ENCODE data around the gene PGPEP1. TPM values are rescaled to one million over a fixed set of nuclear protein-coding genes. Genes with fewer than 3 reads are reported as not detected.

Gene PGPEP1
- total and polyA plus RNA-seq, 12 donors, result 10.0 to 61.3 (median 45.2) TPM

- TF ChIP-seq CTCF (IDR thresholded peaks at IDR 0.05), result no peak
- no peak for DNase-seq
- Histone ChIP-seq H3K27me3 (peaks cover 0 to 16% (median 0%) of the 10 kb centered on the region in 7 donors), H3K27ac (peak overlapping the region in 1 of 10 donors; percentile 12), H3K36me3 (peaks cover 0 to 25% (median 0%) of the 10 kb centered on the region in 9 donors), H3K9me3 (peaks cover 0 to 4% (median 0%) of the 10 kb centered on the region in 11 donors), H3K4me3 (peak overlapping the region in 4 of 10 donors; percentile 14 to 52 (median 37)), H3K4me1 (peaks cover 0 to 38% (median 16%) of the 10 kb centered on the region in 9 donors)
- intact Hi-C loops (cut with DNase I), result loop anchor here in 4 of 10 donors (5.0 kb wide), 2 partner anchors 34 to 44 kb away; partner anchors contain the start of gene PGPEP1 (in 1 of the 4)
- no peak for ATAC-seq
- 83 to 85% methylated on average over 14 of the region's 14 CpGs for WGBS, 2 donors
These were observed 46.3 kb downstream of the PGPEP1 start for GRCh38 chr19:18386543-18387271.

GRCh38 chr19:18388100-18388959 is 47.9 kb downstream of the PGPEP1 start:
- ATAC-seq (peak; percentile 82 to 91 (median 90)), DNase-seq (peak; percentile 79 to 88)
- H3K27me3 ChIP-seq, result peaks cover 0 to 16% (median 0%) of the 10 kb centered on the region in 7 donors
- H3K27ac ChIP-seq, result peak overlapping the region in 8 of 10 donors; percentile 9 to 73 (median 56)
- peak; percentile 97 to 100 (median 100) for TF ChIP-seq CTCF (IDR thresholded peaks at IDR 0.05)
- peaks cover 0 to 46% (median 16%) of the 10 kb centered on the region in 9 donors for H3K4me1 ChIP-seq
- 6% methylated on average over 82 to 86 of the region's 86 CpGs for WGBS, 2 donors
- intact Hi-C loops (cut with DNase I), result loop anchor here in 6 of 10 donors (1.0 to 5.0 kb wide), 4 partner anchors 22 to 46 kb away; partner anchors contain the start of gene PGPEP1 (in 1 of the 6)
- peaks cover 0 to 4% (median 0%) of the 10 kb centered on the region in 11 donors for H3K9me3 ChIP-seq
- peak overlapping the region in 9 of 10 donors; percentile 17 to 52 (median 38) for H3K4me3 ChIP-seq
- H3K36me3 ChIP-seq, result peaks cover 0 to 27% (median 0%) of the 10 kb centered on the region in 9 donors

GRCh38 chr19:18388960-18389725 is 48.7 kb downstream of the PGPEP1 start:
- ATAC-seq (no peak), DNase-seq (no peak)
- Histone ChIP-seq H3K4me1 (peaks cover 0 to 49% (median 16%) of the 10 kb centered on the region in 9 donors), H3K27me3 (peaks cover 0 to 13% (median 0%) of the 10 kb centered on the region in 7 donors), H3K36me3 (peaks cover 0 to 27% (median 0%) of the 10 kb centered on the region in 9 donors), H3K4me3 (peak overlapping the region in 7 of 10 donors; percentile 17 to 52 (median 38)), H3K9me3 (peaks cover 0 to 4% (median 0%) of the 10 kb centered on the region in 11 donors), H3K27ac (peak overlapping the region in 5 of 10 donors; percentile 49 to 73 (median 70))
- intact Hi-C loops (cut with DNase I), result loop anchor here in 6 of 10 donors (1.0 to 5.0 kb wide), 4 partner anchors 21 to 47 kb away; partner anchors contain the start of gene PGPEP1 (in 1 of the 6)
- TF ChIP-seq CTCF (IDR thresholded peaks at IDR 0.05), result no peak
- 81 to 85% methylated on average over 13 of the region's 13 CpGs for WGBS, 2 donors

All from heart right ventricle (tissue), 16 donors.